ENCODE measurements around the gene ATRIP.
"Not testable (repeated sequence)": the region's sequence is repeated elsewhere in the genome, so short reads cannot be mapped to it uniquely, and the experiment has no call there.

ATRIP gene

DNA sequence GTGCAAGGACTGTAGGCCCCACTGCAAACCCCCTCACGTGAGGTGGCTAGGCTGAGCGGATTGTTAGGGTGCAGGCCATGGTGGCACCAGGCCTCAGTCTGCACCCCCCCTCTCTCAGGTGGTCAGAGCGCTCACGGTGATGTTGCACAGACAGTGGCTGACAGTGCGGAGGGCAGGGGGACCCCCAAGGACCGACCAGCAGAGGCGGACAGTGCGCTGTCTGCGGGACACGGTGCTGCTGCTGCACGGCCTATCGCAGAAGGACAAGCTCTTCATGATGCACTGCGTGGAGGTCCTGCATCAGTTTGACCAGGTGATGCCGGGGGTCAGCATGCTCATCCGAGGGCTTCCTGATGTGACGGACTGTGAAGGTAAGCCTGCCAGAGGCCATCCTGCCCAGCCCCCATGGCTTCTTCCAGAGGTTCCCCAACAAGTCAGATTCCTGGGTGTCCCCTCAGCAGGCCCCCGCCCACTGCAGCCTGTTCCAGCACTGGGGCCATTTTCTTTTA lies 18.2 kb downstream of the ATRIP start:
- H3K27ac Mint-ChIP-seq = no peak overlapping the region
- peaks cover 42% of the 10 kb centered on the region for H3K4me1 Mint-ChIP-seq (ENCODE audit: low read depth)
- no peaks in the 10 kb centered on the region for H3K27me3 Mint-ChIP-seq
- H3K4me3 Mint-ChIP-seq = no peak overlapping the region
- no peaks in the 10 kb centered on the region for H3K9me3 Mint-ChIP-seq
- peaks cover 43% of the 10 kb centered on the region for H3K36me3 Mint-ChIP-seq (ENCODE audit: low read depth)

DNA sequence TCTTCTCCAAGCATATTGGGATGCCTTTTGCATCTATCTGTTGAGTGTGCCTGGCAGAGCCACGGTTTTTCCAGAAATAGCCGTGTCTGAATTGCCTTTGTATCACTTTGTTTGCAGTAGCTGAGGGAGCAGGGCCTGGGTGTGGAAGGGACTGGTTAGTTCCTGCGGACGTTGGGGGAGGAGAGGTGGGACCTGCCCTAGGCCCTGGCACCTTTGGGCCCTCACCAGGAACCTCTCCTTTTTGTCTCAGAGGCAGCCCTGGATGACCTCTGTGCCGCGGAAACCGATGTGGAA lies 18.6 kb downstream of the ATRIP start:
- peaks cover 44% of the 10 kb centered on the region for H3K36me3 Mint-ChIP-seq (ENCODE audit: low read depth)
- H3K27me3 Mint-ChIP-seq = no peaks in the 10 kb centered on the region
- H3K4me1 Mint-ChIP-seq (ENCODE audit: low read depth) = peaks cover 46% of the 10 kb centered on the region
- no peak overlapping the region for H3K4me3 Mint-ChIP-seq
- no peaks in the 10 kb centered on the region for H3K9me3 Mint-ChIP-seq
- peak overlapping the region; percentile 96 for H3K27ac Mint-ChIP-seq

DNA sequence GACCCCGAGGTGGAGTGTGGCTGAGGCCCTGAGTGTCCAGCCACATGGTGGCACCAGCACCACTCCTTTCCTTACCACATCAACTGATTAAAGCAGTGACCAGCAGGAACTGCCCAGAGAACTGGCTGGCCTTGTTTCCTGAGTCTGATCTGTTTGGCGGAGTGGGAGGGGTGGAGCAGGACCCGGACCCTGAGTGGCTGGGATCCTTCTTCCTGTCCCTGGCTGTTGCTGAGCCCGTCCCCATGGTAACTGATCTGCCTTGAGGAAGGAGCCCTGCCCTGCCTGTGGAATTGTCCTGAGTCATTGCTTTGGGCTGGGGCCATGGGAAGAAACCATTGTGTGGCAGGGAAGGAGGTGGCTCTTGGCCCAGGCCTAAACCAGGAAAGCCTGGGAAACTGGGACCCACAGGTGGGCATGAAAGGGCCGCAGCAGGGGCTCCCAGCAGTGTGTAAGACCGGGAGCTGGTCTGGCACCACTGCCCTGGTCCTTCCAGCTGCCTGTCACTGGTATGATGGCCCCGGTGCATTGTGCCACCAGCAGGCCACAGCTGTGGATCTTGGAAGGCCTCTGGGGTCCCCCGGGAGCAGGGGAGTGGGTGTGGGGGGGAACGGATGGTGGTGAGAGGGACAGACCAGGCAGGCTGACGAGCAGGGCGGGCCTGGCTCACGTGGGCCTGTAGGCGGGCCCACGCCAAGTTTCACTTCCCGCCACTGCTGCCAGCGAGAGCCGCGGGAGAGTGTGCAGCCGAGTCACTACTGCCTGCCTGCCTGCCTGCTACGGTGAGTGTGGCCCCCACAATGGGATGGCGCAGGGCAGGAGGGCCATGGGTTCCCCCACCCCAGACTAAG lies 19.2 kb downstream of the ATRIP start:
- Mint-ChIP-seq H3K27ac (peak overlapping the region; percentile 96), H3K36me3 (ENCODE audit: low read depth) (peaks cover 39% of the 10 kb centered on the region), H3K9me3 (no peaks in the 10 kb centered on the region), H3K4me1 (ENCODE audit: low read depth) (peaks cover 52% of the 10 kb centered on the region), H3K27me3 (no peaks in the 10 kb centered on the region), H3K4me3 (peak overlapping the region; percentile 95)

DNA sequence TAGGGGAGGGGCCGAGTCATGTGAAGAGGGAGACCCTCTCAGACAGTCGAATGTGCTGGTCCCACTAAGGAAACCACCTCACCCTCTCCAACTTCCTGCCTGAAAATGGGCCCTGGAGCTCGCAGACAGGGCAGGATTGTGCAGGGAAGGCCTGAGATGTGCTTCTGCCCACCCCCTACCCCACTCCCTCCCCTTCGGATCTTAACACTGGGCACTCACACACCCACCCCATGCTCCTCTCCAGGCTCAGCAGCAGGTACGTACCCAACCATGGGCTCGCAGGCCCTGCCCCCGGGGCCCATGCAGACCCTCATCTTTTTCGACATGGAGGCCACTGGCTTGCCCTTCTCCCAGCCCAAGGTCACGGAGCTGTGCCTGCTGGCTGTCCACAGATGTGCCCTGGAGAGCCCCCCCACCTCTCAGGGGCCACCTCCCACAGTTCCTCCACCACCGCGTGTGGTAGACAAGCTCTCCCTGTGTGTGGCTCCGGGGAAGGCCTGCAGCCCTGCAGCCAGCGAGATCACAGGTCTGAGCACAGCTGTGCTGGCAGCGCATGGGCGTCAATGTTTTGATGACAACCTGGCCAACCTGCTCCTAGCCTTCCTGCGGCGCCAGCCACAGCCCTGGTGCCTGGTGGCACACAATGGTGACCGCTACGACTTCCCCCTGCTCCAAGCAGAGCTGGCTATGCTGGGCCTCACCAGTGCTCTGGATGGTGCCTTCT lies 20.0 kb downstream of the ATRIP start:
- H3K36me3 Mint-ChIP-seq (ENCODE audit: low read depth) = peaks cover 32% of the 10 kb centered on the region
- H3K4me1 Mint-ChIP-seq (ENCODE audit: low read depth) = peaks cover 55% of the 10 kb centered on the region
- no peaks in the 10 kb centered on the region for H3K27me3 Mint-ChIP-seq
- H3K9me3 Mint-ChIP-seq = no peaks in the 10 kb centered on the region
- H3K4me3 Mint-ChIP-seq = peak overlapping the region; percentile 95
- peak overlapping the region; percentile 96 for H3K27ac Mint-ChIP-seq

DNA sequence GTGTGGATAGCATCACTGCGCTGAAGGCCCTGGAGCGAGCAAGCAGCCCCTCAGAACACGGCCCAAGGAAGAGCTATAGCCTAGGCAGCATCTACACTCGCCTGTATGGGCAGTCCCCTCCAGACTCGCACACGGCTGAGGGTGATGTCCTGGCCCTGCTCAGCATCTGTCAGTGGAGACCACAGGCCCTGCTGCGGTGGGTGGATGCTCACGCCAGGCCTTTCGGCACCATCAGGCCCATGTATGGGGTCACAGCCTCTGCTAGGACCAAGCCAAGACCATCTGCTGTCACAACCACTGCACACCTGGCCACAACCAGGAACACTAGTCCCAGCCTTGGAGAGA lies 20.5 kb downstream of the ATRIP start:
- Mint-ChIP-seq H3K36me3 (ENCODE audit: low read depth) (peaks cover 32% of the 10 kb centered on the region), H3K4me1 (ENCODE audit: low read depth) (peaks cover 55% of the 10 kb centered on the region), H3K27ac (peak overlapping the region; percentile 96)

DNA sequence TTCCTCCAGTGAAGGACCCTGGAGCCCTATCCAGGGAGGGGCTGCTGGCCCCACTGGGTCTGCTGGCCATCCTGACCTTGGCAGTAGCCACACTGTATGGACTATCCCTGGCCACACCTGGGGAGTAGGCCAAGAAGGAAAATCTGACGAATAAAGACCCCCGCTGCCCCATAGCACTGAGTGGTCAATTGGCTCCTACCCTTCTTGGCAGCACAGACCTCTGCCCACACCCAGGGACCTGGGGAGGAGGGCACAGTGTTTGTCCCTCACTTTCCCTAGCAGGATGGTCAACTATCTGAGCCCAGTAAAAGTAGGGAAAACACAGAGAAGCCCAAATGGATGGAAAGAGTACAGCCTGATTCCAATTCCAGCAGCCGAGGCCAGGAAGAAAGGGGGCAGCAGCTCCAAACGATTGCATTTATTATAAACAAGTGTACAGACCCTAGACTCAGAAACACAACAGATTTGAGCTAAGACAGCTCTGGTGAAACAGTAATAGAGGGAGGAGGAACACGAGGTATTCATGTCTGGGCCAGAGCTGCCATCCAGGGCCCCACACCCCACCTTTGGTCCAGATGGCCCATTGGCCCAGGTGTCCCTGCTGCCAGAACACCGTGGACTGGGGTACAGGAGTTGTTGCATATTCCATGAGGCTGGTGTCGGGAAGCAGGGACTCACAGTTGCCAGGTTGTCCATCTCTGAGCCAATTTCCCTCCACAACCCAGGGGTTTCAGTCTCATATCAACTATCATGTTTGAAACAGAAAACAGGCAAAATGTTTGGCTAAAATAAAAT lies 21.1 kb downstream of the ATRIP start:
- no peaks in the 10 kb centered on the region for H3K27me3 Mint-ChIP-seq
- H3K4me1 Mint-ChIP-seq (ENCODE audit: low read depth) = peaks cover 56% of the 10 kb centered on the region
- H3K27ac Mint-ChIP-seq = peak overlapping the region; percentile 96
- H3K4me3 Mint-ChIP-seq = peak overlapping the region; percentile 95
- H3K9me3 Mint-ChIP-seq = no peaks in the 10 kb centered on the region
- peaks cover 32% of the 10 kb centered on the region for H3K36me3 Mint-ChIP-seq (ENCODE audit: low read depth)

More for the DNA sequence above, 20.5 kb downstream of the ATRIP start:
- peak overlapping the region; percentile 95 for H3K4me3 Mint-ChIP-seq
- no peaks in the 10 kb centered on the region for H3K9me3 Mint-ChIP-seq
- no peaks in the 10 kb centered on the region for H3K27me3 Mint-ChIP-seq

DNA sequence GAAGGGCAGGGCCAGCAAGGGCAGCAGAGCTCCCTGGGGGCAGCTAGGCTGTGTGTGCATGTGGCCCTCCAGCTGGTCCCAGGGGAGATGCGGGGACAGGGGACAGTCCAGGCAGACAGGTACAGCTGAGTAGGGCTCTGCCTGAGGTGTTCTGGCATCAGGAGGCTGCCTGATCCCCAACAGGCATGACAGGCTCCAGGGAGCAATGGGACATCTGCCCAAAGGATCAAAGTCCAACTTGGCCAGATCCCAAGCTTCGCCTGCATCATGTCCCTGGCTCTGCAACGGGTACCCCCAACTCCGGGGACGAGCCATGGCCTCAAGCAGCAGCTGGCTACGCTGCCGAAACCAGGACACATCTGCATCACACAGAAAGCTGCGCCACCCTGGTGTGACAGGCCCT lies 21.8 kb downstream of the ATRIP start:
- Mint-ChIP-seq H3K36me3 (ENCODE audit: low read depth) (peaks cover 32% of the 10 kb centered on the region), H3K9me3 (no peaks in the 10 kb centered on the region), H3K27ac (peak overlapping the region; percentile 96), H3K4me1 (ENCODE audit: low read depth) (peaks cover 63% of the 10 kb centered on the region), H3K4me3 (peak overlapping the region; percentile 95), H3K27me3 (no peaks in the 10 kb centered on the region)

DNA sequence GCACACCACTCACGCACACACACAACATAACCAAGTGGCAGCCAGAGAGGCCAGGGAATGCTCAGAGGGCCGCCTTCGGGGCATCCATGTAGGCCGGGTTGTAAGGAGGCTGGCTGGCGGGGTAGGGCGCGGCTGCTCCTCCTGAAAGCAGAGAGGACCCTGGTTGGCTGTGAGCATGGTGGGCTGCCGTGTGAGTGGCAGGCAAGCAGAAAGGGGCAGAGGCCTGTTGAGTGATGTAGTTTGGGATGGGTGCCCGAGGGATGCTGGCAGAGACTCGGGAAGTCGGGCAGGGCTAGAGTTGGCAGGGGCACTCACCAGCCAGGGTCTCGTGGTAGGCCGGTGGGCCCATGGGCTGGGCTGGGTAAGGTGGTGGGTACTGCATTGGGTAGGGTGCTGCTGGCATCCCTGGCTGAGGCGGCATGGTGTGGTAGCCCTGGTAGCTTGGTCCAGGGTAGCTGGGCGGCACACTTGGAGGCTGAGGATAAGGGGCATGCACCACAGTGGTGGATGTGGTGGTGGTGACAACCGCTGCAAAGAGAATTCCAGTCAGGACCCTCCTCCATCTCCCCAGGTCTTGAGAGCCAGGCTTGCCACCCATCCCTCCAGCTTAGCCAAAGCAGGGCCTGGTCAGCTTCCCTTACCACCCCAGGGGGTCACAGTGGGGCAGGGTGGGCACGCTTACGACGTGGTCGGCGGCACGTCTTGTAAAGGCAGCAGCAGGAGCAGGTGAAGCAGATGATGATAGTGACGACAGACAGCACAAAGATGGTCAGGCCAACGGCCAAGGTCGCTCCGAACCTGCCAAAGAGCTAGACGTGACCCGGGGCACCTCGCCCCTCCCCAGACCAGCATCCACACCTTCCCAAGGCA lies 22.7 kb downstream of the ATRIP start:
- Mint-ChIP-seq H3K4me1 (ENCODE audit: low read depth) (peaks cover 68% of the 10 kb centered on the region), H3K27ac (peak overlapping the region; percentile 89), H3K27me3 (no peaks in the 10 kb centered on the region), H3K36me3 (ENCODE audit: low read depth) (peaks cover 32% of the 10 kb centered on the region), H3K4me3 (peak overlapping the region; percentile 59), H3K9me3 (no peaks in the 10 kb centered on the region)

DNA sequence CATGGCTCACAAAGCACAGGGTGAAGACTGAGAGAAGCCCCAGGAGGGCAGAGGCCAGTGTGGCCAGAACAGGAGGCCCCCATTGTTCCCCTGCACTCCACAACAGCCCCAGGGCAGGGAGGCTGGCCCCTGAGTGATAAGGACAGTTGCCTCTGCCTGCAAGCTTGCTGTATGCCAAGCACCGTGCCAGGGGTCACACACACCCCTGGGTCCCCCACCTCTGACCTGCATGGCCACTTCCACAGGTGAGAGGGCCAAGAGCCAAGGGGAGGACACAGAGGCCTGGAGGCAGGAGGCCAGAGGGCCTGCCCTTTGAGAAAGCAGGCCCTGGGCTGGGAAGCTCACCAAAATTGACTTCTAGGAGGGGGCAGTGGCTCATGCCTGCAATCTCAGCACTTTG lies 23.7 kb downstream of the ATRIP start:
- H3K27ac Mint-ChIP-seq = peak overlapping the region; percentile 89
- H3K9me3 Mint-ChIP-seq = no peaks in the 10 kb centered on the region
- H3K4me3 Mint-ChIP-seq = peak overlapping the region; percentile 59
- H3K27me3 Mint-ChIP-seq = no peaks in the 10 kb centered on the region
- H3K4me1 Mint-ChIP-seq (ENCODE audit: low read depth) = peaks cover 70% of the 10 kb centered on the region
- peaks cover 32% of the 10 kb centered on the region for H3K36me3 Mint-ChIP-seq (ENCODE audit: low read depth)

DNA sequence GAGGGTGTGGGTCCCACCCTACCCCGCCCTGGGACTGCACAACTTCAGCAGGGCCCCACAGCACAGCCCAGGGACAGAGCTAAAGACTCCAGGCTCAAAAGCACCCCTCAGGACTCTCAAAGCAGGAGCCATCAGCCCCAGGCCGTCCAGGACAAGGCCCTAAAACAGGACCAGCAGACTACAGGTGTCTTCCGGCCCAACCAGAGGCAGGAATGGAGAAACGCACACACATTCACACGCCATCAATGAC lies 26.1 kb downstream of the ATRIP start:
- Mint-ChIP-seq H3K27ac (peak overlapping the region; percentile 88), H3K27me3 (no peaks in the 10 kb centered on the region), H3K4me1 (ENCODE audit: low read depth) (peaks cover 63% of the 10 kb centered on the region), H3K36me3 (ENCODE audit: low read depth) (peaks cover 22% of the 10 kb centered on the region), H3K9me3 (no peaks in the 10 kb centered on the region), H3K4me3 (peak overlapping the region; percentile 82)

DNA sequence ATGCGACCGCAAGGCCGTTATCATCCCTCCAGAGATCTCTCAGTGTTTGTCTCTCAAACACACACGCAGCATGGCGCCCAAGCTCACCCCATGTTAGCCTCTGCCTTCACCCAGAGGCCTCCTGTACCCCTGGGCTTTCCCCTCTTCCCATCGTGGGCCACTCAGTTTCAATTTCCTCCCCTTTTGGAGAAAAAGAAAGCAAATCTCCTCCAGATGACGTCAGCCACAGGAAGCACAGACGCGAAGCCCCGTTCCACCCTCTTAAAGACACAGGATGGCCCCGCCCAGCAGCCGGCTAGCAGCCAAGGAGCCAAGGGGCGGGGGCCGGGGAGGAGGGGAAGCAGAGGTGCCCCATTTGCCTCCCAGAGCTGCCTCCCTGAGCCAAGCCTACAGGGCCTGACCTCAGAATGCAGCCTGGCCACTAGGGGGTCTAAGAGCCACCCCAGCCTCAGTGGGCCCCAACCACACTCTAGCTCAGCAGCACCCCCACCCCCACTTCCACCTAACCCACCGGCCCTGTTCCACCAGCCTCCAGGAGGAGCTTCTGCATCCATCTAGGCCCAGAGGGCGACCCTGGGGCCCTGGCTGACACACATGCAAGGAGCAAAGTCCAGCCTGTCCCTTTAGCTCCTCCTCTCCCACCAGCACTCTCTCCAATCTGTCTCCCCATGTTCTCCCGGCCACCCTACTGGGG lies 26.5 kb downstream of the ATRIP start:
- peaks cover 17% of the 10 kb centered on the region for H3K36me3 Mint-ChIP-seq (ENCODE audit: low read depth)
- peak overlapping the region; percentile 82 for H3K4me3 Mint-ChIP-seq
- no peaks in the 10 kb centered on the region for H3K9me3 Mint-ChIP-seq
- H3K4me1 Mint-ChIP-seq (ENCODE audit: low read depth) = peaks cover 63% of the 10 kb centered on the region
- H3K27me3 Mint-ChIP-seq = no peaks in the 10 kb centered on the region
- peak overlapping the region; percentile 88 for H3K27ac Mint-ChIP-seq

DNA sequence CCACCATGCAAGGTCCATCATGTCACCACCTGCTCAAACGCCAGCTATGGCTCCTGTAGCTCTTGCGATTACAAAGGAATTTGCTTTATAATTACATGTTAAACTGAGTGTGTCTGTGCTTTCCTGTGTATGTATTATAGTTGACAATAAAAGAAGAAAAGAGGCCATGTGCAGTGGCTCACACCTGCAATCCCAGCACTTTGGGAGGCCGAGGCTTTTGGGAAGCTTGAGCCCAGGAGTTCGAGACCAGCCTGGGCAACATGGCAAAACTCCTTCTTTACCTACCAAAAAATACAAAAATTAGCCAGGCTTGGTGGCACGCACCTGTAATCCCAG lies 27.0 kb downstream of the ATRIP start:
- peaks cover 64% of the 10 kb centered on the region for H3K4me1 Mint-ChIP-seq (ENCODE audit: low read depth)
- H3K36me3 Mint-ChIP-seq (ENCODE audit: low read depth) = peaks cover 14% of the 10 kb centered on the region
- no peaks in the 10 kb centered on the region for H3K27me3 Mint-ChIP-seq
- peak overlapping the region; percentile 82 for H3K4me3 Mint-ChIP-seq
- peak overlapping the region; percentile 88 for H3K27ac Mint-ChIP-seq
- H3K9me3 Mint-ChIP-seq = no peaks in the 10 kb centered on the region

DNA sequence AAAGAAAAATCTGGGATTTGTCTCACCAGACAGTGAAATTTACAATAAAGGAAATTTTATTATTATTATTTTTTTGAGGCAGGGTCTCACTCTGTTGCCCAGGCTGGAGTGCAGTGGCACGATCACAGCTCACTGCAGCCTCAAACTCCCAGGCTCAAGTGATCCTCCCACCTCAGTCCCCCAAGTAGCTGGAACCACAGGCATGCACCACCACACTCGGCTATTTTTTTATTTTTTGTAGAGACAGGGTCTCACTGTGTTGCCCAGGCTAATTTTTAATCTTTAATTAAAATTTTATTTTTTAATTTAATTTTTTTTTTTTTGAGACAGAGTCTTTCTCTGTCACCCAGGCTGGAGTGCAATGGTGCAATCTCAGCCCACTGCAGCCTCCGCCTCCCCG lies 27.5 kb downstream of the ATRIP start:
- H3K27ac Mint-ChIP-seq = peak overlapping the region; percentile 88
- H3K27me3 Mint-ChIP-seq; H3K36me3 Mint-ChIP-seq (ENCODE audit: low read depth); H3K4me3 Mint-ChIP-seq; H3K9me3 Mint-ChIP-seq: not testable (repeated sequence)
- H3K4me1 Mint-ChIP-seq (ENCODE audit: low read depth) = peaks cover 64% of the 10 kb centered on the region

DNA sequence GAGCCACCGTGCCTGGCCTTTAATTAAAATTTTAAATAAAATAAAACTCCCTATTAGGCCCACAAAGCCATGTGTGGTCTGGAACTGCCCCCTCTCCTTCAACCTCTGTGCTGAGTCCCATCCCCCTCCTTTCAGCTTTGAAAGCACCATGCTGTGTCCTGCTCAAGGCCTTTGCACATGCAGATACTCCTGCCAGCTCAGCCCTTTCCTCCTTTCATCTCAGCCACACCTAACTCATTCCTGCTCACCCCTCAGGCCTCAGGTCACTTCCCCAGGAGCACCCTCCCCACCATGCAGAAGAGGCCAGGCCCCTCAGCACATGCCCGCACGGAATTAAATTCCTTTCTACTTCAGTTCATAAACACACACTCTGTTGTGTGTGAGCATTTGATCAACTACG lies 28.1 kb downstream of the ATRIP start:
- Mint-ChIP-seq H3K36me3 (ENCODE audit: low read depth) (peaks cover 4% of the 10 kb centered on the region), H3K27me3 (no peaks in the 10 kb centered on the region)

More for the DNA sequence above, 28.1 kb downstream of the ATRIP start:
- Mint-ChIP-seq H3K4me1 (ENCODE audit: low read depth) (peaks cover 64% of the 10 kb centered on the region), H3K4me3 (no peak overlapping the region), H3K27ac (peak overlapping the region; percentile 80), H3K9me3 (no peaks in the 10 kb centered on the region)

Data from stimulated activated naive CD8-positive, alpha-beta T cell treated with anti-CD3 and anti-CD28 coated beads, Interleukin-15, Interleukin-2, amounts not matched to agents 100 ng/mL and 50 ng/mL, for 24 hours (primary cell).